H9 (cell line): ENCODE measurements around the gene CEP43. TPM values are rescaled to one million over a fixed set of nuclear protein-coding genes. Genes with fewer than 3 reads are reported as not detected.

ENCODE experiments used
- DNase-seq: peaks from one replicate; pipeline ENCODE4 v3.0.0-alpha.2; 2017
- H2AFZ ChIP-seq: one replicate; pipeline ENCODE4 v1.6.1; 2013; ENCODE audit warnings: mild to moderate bottlenecking, low read length, control low read depth, moderate library complexity
- H2AK5ac ChIP-seq: 2 replicates; pipeline ENCODE4 v1.6.1; 2013; ENCODE audit warnings: low read length, control low read depth, mixed read lengths; ENCODE audit not compliant: insufficient read length
- H2BK120ac ChIP-seq: one replicate; pipeline ENCODE4 v1.6.1; 2013; ENCODE audit warnings: low read depth, mild to moderate bottlenecking, low read length, control low read depth, inconsistent platforms; ENCODE audit not compliant: poor library complexity, severe bottlenecking
- H2BK12ac ChIP-seq: 2 replicates; pipeline ENCODE4 v1.6.1; 2013; ENCODE audit warnings: low read length, control low read depth, mixed read lengths, low read depth; ENCODE audit not compliant: insufficient read length
- H2BK15ac ChIP-seq: 2 replicates; pipeline ENCODE4 v1.6.1; 2013; ENCODE audit warnings: low read depth, low read length, control low read depth
- H2BK20ac ChIP-seq: one replicate; pipeline ENCODE4 v1.6.1; 2013; ENCODE audit warnings: low read depth, mild to moderate bottlenecking, low read length, control low read depth, inconsistent platforms; ENCODE audit not compliant: poor library complexity, severe bottlenecking
- H2BK5ac ChIP-seq: 2 replicates; pipeline ENCODE4 v1.6.1; 2013; ENCODE audit warnings: low read length, control low read depth, mixed read lengths; ENCODE audit not compliant: insufficient read length
- H3K14ac ChIP-seq: 2 replicates; pipeline ENCODE4 v1.6.1; 2013; ENCODE audit warnings: low read length, control low read depth; ENCODE audit not compliant: insufficient read depth
- H3K18ac ChIP-seq: 2 replicates; pipeline ENCODE4 v1.6.1; 2013; ENCODE audit warnings: low read depth, mild to moderate bottlenecking, mixed read lengths, low read length, control low read depth; ENCODE audit not compliant: insufficient read length
- H3K23ac ChIP-seq: 2 replicates; pipeline ENCODE4 v1.6.1; 2013; ENCODE audit warnings: low read length, control low read depth, mixed read lengths, low read depth; ENCODE audit not compliant: insufficient read length
- H3K23me2 ChIP-seq: 2 replicates; pipeline ENCODE4 v1.6.1; 2013; ENCODE audit warnings: low read depth, mild to moderate bottlenecking, mixed read lengths, low read length, control low read depth; ENCODE audit not compliant: insufficient read length, poor library complexity, severe bottlenecking
- H3K27ac ChIP-seq: 2 replicates; pipeline ENCODE4 v1.5.1; 2013; ENCODE audit warnings: low read length, control low read depth, mixed read lengths, low read depth; ENCODE audit not compliant: insufficient read length
- H3K27me3 ChIP-seq: 2 replicates; pipeline ENCODE4 v1.6.1; 2013; ENCODE audit warnings: low read length, control low read depth, inconsistent platforms; ENCODE audit not compliant: insufficient read depth
- H3K4ac ChIP-seq: 2 replicates; pipeline ENCODE4 v1.6.1; 2013; ENCODE audit warnings: low read depth, mild to moderate bottlenecking, control low read depth, inconsistent platforms, low read length, moderate library complexity
- H3K4me1 ChIP-seq: 2 replicates; pipeline ENCODE4 v1.6.1; 2013; ENCODE audit warnings: low read length, control low read depth, inconsistent platforms; ENCODE audit not compliant: insufficient read depth
- H3K4me2 ChIP-seq: 2 replicates; pipeline ENCODE4 v1.6.1; 2013; ENCODE audit warnings: low read length, control low read depth, mixed read lengths; ENCODE audit not compliant: insufficient read length, insufficient read depth
- H3K56ac ChIP-seq: 2 replicates; pipeline ENCODE4 v1.6.1; 2013; ENCODE audit warnings: low read depth, mild to moderate bottlenecking, mixed read lengths, low read length, control low read depth; ENCODE audit not compliant: insufficient read length
- H3K79me1 ChIP-seq: 2 replicates; pipeline ENCODE4 v1.6.1; 2013; ENCODE audit warnings: low read depth, mild to moderate bottlenecking, moderate library complexity, low read length, control low read depth, inconsistent platforms; ENCODE audit not compliant: insufficient read depth, poor library complexity, severe bottlenecking
- H3K79me2 ChIP-seq: 2 replicates; pipeline ENCODE4 v1.6.1; 2013; ENCODE audit warnings: low read length, control low read depth, inconsistent platforms; ENCODE audit not compliant: insufficient read depth
- H3K9ac ChIP-seq: 2 replicates; pipeline ENCODE4 v1.6.1; 2013; ENCODE audit warnings: low read length, control low read depth, mixed read lengths; ENCODE audit not compliant: insufficient read length; ENCODE audit errors: extremely low read depth
- H3K9me3 ChIP-seq: one replicate; pipeline ENCODE4 v1.6.1; 2013; ENCODE audit warnings: low read depth, low read length, inconsistent platforms; ENCODE audit not compliant: control insufficient read depth
- H3T11ph ChIP-seq: one replicate; pipeline ENCODE4 v1.6.1; 2013; ENCODE audit warnings: mild to moderate bottlenecking, low read length, control low read depth, inconsistent platforms
- H4K20me1 ChIP-seq: one replicate; pipeline ENCODE4 v1.6.1; 2013; ENCODE audit not compliant: control insufficient read depth, insufficient read length, insufficient read depth
- H4K5ac ChIP-seq: 2 replicates; pipeline ENCODE4 v1.6.1; 2013; ENCODE audit warnings: low read depth, mild to moderate bottlenecking, mixed read lengths, low read length, control low read depth; ENCODE audit not compliant: insufficient read length
- H4K8ac ChIP-seq: replicated peaks from 2 replicates; pipeline ENCODE4 v1.6.1; 2013; ENCODE audit warnings: low read length, control low read depth, mixed read lengths, low read depth; ENCODE audit not compliant: insufficient read length
- H4K91ac ChIP-seq: 2 replicates; pipeline ENCODE4 v1.6.1; 2013; ENCODE audit warnings: low read depth, mild to moderate bottlenecking, moderate library complexity, mixed read lengths, low read length, control low read depth; ENCODE audit not compliant: insufficient read length
- H3K27ac Mint-ChIP-seq, 3 experiments: 2 replicates in 2 of 3; 3 replicates in 1 of 3; pipeline ENCODE4 v1.8.0; 2020 to 2021; ENCODE audit warnings: mixed read lengths in 3 of 3, mild to moderate bottlenecking in 1 of 3, moderate library complexity in 1 of 3
- H3K27me3 Mint-ChIP-seq: 2 replicates; pipeline ENCODE4 v1.8.0; 2021; ENCODE audit warnings: low read depth, mild to moderate bottlenecking, moderate library complexity, mixed read lengths
- H3K36me3 Mint-ChIP-seq, 3 experiments: 2 replicates in 2 of 3; 3 replicates in 1 of 3; pipeline ENCODE4 v1.8.0; 2020 to 2021; ENCODE audit warnings: low read depth in 3 of 3, mixed read lengths in 3 of 3; ENCODE audit not compliant: insufficient read depth in 1 of 3
- H3K4me1 Mint-ChIP-seq, 2 experiments: 2 replicates each; pipeline ENCODE4 v1.8.0; 2020; ENCODE audit warnings: mixed read lengths in 2 of 2
- H3K4me3 Mint-ChIP-seq, 2 experiments: 2 replicates in 1 of 2; 3 replicates in 1 of 2; pipeline ENCODE4 v1.8.0; 2020 to 2021; ENCODE audit warnings: mild to moderate bottlenecking in 2 of 2, mixed read lengths in 2 of 2, moderate library complexity in 1 of 2
- H3K9me3 Mint-ChIP-seq, 2 experiments: 2 replicates in 1 of 2; 3 replicates in 1 of 2; pipeline ENCODE4 v1.8.0; 2020; ENCODE audit warnings: mild to moderate bottlenecking in 2 of 2, mixed read lengths in 2 of 2, moderate library complexity in 1 of 2
- CTCF ChIP-seq: fragments of 200-600 bp; sonication (generic); conservative IDR thresholded peaks from 3 replicates; pipeline ENCODE4 v1.8.0; 2021; ENCODE audit warnings: antibody characterized with exemption, mild to moderate bottlenecking
- WGBS: extraction: QIAGEN DNeasy Blood & Tissue Kit; methylation state at CpG from one replicate; pipeline ENCODE4 v1.1.7; 2013; ENCODE audit warnings: missing lambda C conversion rate, low lambda C conversion rate, mixed read lengths; ENCODE audit not compliant: insufficient read length; ENCODE audit errors: extremely low coverage; 5-methylcytosine and 5-hydroxymethylcytosine counted together
- total RNA-seq: library from RNA; stranded (reverse); gene quantifications from 2 replicates; pipeline ENCODE4 v1.2.1, GENCODE V29; 2021

The CEP43 gene
- total RNA-seq, 1 experiment from 2014 or later: 33.6 TPM

GRCh38 chr6:166970776-166971175 lies 28.4 kb upstream of the CEP43 start:
- Mint-ChIP-seq H3K27ac (no peak overlapping the region), H3K36me3 (peaks cover 16 to 58% (median 40%) of the 10 kb centered on the region in 3 experiments), H3K4me1 (peaks cover 12 to 23% of the 10 kb centered on the region in 2 experiments), H3K27me3 (peaks cover 19% of the 10 kb centered on the region), H3K4me3 (no peak overlapping the region), H3K9me3 (peaks cover 24 to 33% of the 10 kb centered on the region in 2 experiments)
- H4K5ac ChIP-seq: no peak overlapping the region
- H2AFZ ChIP-seq: no peak overlapping the region
- no peak overlapping the region for H3K4ac ChIP-seq
- no peak overlapping the region for H2BK12ac ChIP-seq
- no peak overlapping the region for H3K18ac ChIP-seq
- no peak overlapping the region for H2BK20ac ChIP-seq
- H2BK15ac ChIP-seq: no peak overlapping the region
- no peak overlapping the region for H3K9ac ChIP-seq
- H3K14ac ChIP-seq: no peak overlapping the region
- no peaks in the 10 kb centered on the region for H3K79me2 ChIP-seq
- no peak overlapping the region for H3K4me2 ChIP-seq
- H2BK120ac ChIP-seq: no peak overlapping the region
- no peak for TF ChIP-seq CTCF
- no peaks in the 10 kb centered on the region for H3K27me3 ChIP-seq
- no peak for DNase-seq
- no peak overlapping the region for H4K8ac ChIP-seq
- H3T11ph ChIP-seq: no peak overlapping the region
- no peaks in the 10 kb centered on the region for H4K20me1 ChIP-seq
- H4K91ac ChIP-seq: no peak overlapping the region
- H3K79me1 ChIP-seq: no peaks in the 10 kb centered on the region
- H3K4me1 ChIP-seq: peaks cover 3% of the 10 kb centered on the region; the same call in 1 of the 2 replicates
- H3K23ac ChIP-seq: no peak overlapping the region
- H3K27ac ChIP-seq: no peak overlapping the region
- H3K23me2 ChIP-seq: no peaks in the 10 kb centered on the region
- no peak overlapping the region for H3K56ac ChIP-seq
- no peak overlapping the region for H2AK5ac ChIP-seq
- no CpG with 5 or more reads among the region's 17 CpGs for WGBS
- no peak overlapping the region for H2BK5ac ChIP-seq
- H3K9me3 ChIP-seq: no peaks in the 10 kb centered on the region
